DMS79 (cell line): ENCODE results near the gene RAD51B.
"Not testable (repeated sequence)": the region's sequence is repeated elsewhere in the genome, so short reads cannot be mapped to it uniquely, and the experiment has no call there.

Experiments used
- DNase-seq: peaks from one replicate; lab custom pipeline; 2025; lab: John Stamatoyannopoulos, UW

The RAD51B gene

GRCh38 chr14:68686205-68686465 lies 866.6 kb downstream of the RAD51B start:
- no peak for DNase-seq

DNA sequence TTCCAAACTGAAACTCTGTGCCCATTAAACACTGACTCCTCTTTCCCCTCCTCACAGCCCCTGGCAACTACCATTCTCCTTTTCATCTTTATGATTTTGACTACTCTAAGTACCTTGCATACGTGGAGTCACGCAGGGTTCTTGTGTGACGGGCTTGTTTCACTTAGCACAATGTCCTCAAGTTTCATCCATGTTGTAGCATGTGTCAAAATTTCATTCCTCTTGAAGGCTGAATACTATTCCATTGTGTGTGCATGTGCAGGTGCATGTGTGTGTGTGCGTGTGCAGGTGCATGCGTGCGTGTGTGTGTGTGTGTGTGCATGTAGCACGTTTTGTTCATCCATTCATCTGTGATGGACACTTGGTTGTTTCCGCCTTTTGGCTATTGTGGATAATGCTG lies 867.1 kb downstream of the RAD51B start:
- no peak for DNase-seq

- no peak for DNase-seq
These were observed 868.2 kb downstream of the RAD51B start for GRCh38 chr14:68687746-68688145.

- peak; percentile 19 for DNase-seq
These were observed 869.3 kb downstream of the RAD51B start for GRCh38 chr14:68688872-68689371.

- no peak for DNase-seq
These were observed 869.9 kb downstream of the RAD51B start for GRCh38 chr14:68689511-68689910.

DNA sequence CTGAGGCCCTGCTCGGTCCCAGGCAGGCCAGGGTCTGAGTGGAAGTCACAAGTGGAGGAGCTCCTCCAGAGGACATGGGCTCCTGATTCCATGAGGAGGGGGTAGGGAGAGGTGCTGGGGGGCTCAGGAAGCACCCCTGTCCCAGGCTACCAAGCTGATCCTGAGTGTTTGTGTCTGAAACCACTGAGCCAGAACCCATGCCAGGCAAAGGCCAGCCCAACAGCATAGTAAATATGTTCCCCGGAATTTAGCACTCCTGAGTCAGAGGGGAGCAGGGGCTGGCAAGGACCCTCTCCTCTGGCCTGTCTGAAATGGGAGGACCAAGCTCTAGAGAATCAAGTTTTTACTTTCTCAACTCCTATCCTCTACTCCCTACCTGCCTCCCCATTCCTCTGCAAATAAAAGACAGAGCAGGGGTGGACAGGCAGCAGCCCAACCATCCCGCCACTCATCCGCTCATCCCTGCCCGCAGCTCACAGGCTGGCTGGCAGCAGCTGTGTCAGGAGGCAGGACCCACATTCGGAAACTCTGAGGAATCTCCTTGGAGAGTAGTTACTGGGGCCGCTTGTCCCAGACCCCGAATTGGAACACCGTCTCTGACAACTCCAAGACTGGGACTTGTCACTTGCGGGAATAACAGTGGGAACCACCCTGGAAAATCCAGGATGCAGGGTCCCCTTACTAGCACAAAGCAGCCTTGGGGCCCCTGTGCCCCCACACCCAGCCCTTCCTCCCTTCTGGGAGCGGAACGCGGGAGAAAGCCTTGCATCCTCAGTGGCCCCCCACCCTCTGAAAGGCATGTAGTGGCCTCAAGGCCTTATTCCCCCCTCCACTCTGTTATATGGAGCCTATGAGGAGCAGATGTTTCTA lies 870.7 kb downstream of the RAD51B start:
- DNase-seq: no peak

DNA sequence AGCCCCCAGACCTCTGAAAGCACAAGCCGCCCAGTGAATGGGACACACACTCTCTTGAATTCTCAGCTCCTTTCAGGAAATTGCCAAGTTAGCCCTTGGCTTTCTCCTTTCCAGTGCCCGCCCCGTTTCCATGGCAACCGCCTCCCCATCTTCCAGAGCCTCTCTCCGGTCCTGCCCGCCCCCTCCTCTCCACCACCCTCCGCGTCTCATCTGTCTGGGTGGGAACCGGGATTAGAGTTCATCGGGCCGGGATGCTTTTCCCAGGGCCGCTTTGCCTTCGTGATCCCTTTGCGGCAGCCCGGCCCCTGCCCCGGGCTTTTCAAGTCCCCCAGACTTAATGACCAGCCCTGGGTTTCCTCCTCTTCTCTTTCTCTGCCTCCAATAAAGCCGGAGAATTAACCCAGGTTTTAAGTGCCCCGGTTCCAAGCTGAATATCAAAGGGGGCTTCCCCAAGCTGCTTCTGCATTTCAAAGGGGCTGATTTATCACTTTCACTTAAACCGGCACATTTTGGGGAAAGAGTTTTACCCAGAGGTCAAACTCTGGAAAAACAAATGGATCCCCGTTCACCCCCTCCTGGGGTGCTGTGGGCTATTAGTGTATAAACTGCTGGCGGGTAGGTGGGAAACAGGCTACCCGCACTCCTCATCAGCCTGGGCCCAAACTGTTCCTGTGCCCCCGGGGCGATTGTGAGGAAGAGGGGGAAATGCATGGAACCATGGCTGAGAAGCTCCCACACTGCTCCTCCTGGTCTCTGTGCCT lies 871.6 kb downstream of the RAD51B start:
- DNase-seq: no peak

GRCh38 chr14:68691792-68692118 lies 872.2 kb downstream of the RAD51B start:
- no peak for DNase-seq

GRCh38 chr14:68692216-68692615 lies 872.6 kb downstream of the RAD51B start:
- no peak for DNase-seq

- DNase-seq: no peak
These were observed 873.6 kb downstream of the RAD51B start for GRCh38 chr14:68692916-68693771.

DNA sequence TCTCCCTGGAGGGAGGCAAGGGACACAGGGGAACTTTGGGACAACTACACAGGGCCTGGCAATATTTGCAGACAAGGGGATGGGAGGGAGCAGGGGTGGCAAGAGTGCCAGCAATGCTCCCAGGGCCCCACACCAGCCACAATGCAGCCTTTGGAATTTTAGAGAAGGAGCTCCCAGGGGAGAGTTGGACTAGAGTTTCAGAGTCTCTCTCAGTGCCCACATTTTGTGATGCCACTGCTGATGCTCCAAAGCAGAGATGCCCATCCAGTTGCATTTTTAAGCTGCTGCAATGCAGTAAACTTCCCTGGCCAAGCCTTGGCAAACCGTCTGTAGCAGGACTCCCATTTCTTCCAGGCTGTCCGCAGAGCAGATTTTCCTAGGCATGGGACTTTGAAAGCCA lies 874.3 kb downstream of the RAD51B start:
- DNase-seq: no peak

GRCh38 chr14:68694516-68695235 lies 875.1 kb downstream of the RAD51B start:
- no peak for DNase-seq

DNA sequence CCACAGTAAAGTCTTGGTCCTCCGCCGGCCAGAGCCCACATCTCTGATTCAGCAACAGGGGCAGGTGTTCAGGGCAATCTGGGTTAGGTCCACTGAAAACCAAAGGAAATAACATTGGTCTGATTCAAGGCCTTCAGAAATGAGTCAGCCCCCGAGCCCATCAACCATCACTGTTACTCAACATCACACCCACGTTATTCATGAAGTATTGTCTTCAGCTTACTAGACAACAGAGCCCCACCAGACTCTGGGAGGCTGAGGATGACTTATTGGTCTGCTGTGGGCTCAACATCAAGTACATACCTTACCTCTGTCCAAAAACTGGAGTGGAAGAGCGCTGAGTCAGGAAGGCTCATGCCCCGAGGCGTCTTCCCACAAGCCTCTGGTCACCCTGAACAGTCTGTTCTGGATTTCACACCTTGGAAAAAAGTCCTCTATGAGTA lies 875.8 kb downstream of the RAD51B start:
- DNase-seq: no peak

DNA sequence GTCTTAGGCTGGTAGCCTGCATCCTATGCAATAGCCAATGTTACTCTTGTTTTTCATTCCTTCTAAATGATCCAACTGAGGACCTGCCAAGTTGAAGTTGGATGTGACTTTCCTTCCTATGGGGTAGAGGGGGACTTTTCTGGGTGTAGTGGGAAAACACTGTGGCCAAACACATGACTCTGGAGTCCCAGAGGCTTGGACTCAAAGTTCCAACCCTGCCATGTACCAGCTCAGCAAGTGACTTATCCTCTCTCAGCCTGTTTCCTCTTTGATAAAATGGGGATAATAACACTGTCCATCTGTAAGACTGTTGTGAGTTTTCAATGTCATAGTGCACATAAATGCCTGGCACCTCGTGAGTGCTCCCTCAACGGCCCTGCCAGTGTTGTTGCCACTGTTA lies 876.3 kb downstream of the RAD51B start:
- DNase-seq: no peak

DNA sequence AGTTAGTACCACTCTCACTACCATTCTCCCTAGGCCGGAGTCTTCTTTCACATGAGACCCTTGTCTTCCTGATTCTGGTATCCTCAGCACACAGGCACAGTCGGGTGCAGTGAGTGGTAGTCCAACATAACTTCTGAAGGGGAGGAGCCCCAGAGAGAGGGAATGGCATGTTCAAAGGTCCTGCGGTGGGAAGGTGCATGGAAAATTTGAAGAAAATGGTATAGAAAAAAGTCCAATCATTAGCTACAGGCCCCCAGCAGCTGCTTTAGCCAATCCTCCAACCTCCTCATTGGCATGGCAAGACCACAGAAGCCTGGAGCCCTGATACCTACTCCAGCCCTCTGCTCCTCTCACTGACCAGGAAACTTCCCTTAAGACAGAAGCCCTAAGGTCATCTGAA lies 876.7 kb downstream of the RAD51B start:
- no peak for DNase-seq

GRCh38 chr14:68696721-68697495 lies 877.3 kb downstream of the RAD51B start:
- no peak for DNase-seq

DNA sequence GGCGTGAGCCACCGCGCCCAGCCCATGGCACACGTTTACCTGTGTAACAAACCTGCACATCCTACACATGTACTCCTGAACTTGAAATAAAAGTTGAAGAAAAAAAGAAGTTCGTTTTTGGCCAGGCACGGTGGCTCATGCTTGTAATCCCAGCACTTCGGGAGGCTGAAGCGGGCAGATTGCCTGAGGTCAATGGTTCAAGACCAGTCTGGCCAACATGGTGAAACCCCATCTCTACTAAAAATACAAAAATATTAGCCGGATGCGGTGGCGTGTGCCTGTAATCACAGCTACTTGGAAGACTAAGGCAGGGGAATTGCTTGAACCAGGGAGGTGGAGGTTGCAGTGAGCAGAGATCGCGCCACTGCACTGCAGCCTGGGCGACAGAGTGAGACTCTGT lies 879.2 kb downstream of the RAD51B start:
- DNase-seq: not testable (repeated sequence)

- DNase-seq: no peak
These were observed 881.6 kb downstream of the RAD51B start for GRCh38 chr14:68701001-68701741.

GRCh38 chr14:68702135-68702534 lies 882.6 kb downstream of the RAD51B start:
- DNase-seq: no peak

- no peak for DNase-seq
These were observed 883.0 kb downstream of the RAD51B start for GRCh38 chr14:68702578-68702977.
